IPS DF 19.7 (cell line): Measurements from ENCODE around the gene NCF4.
A peak's percentile ranks its signal among the peaks of the same experiment; 100 is the strongest.

Source experiments
- DNase-seq: peaks from one replicate; pipeline ENCODE4 v3.0.0-alpha.2; 2013; ENCODE audit warnings: low read depth, low spot score

The NCF4 gene

GRCh38 chr22:36894266-36894665 is 33.5 kb downstream of the NCF4 start:
- no peak for DNase-seq

GRCh38 chr22:36897611-36898010 is 36.8 kb downstream of the NCF4 start:
- no peak for DNase-seq

DNA sequence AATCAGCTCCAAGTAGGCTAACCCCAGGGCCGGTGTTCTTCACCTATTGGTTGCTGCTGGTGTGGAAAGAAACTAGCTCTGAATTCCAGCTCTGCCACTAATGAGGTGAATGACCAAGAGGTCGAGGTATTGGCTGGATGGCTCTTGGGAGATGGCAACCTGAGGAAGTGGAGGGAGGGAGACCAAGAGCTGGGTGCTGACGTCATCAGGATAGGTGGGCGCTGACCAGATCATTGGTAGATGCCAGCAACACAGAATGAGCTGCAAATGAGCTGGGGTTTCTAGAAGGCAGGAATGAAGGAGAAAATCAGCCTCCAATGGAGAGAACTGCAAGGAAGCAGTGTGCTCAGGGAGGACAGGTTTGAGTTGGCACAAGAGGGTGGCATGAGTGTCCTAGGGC is 37.9 kb downstream of the NCF4 start:
- no peak for DNase-seq

GRCh38 chr22:36899498-36899897 is 38.7 kb downstream of the NCF4 start:
- no peak for DNase-seq

GRCh38 chr22:36900225-36900624 is 39.4 kb downstream of the NCF4 start:
- no peak for DNase-seq

DNA sequence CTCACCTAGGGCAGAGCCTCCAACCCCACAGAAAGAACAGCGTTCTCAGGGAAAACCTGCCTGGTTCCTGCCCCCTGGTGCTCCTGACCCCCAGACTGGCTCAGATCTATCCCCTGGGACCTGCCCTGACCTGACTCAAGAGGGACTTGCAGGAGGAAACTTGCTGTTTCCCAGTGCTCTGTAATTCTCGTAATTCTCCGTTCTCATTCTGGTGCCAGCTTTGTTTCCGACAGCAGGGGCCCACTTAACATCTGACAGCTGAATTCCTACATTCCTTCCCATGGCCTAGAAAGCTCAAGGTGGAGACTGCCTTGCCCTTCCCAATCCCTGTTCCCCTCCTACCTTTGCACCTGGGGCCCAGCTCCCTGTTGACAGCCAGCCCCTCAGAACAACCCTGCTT is 40.1 kb downstream of the NCF4 start:
- DNase-seq, result peak; percentile 85

DNA sequence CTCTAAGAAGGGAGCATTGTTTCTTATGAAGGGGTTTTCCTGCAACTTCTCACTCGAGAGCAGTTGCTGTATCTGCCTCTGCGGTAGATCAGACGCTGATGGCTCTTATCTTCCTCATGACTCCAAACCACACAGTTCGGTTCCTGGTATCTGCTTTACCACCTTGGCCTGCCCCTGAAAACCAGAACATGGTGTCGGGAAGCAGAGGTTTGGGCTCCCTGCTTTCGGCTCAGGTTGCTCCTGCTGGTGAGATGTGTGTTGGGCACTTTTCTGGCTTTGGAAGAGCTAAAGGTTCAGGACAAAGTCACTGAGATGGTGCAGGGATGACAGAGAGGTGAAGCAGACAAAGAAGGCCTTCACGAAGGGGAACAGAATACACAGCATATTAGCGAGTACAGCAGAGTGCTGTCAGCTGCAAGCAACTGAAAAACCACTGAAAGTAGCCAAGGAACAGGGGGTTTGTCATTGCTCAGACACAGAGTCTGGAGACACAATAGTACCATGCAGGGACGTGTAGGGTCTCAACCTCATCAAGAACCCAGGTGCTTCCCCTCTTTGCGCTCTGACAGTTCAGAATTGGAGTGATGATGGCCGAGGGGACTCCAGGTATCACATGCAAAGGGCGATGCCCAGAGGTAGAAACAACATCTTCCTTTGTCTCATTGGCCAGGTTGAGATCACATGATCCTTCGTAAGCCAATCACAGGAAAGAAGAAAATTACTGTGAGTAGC is 40.8 kb downstream of the NCF4 start:
- no peak for DNase-seq

DNA sequence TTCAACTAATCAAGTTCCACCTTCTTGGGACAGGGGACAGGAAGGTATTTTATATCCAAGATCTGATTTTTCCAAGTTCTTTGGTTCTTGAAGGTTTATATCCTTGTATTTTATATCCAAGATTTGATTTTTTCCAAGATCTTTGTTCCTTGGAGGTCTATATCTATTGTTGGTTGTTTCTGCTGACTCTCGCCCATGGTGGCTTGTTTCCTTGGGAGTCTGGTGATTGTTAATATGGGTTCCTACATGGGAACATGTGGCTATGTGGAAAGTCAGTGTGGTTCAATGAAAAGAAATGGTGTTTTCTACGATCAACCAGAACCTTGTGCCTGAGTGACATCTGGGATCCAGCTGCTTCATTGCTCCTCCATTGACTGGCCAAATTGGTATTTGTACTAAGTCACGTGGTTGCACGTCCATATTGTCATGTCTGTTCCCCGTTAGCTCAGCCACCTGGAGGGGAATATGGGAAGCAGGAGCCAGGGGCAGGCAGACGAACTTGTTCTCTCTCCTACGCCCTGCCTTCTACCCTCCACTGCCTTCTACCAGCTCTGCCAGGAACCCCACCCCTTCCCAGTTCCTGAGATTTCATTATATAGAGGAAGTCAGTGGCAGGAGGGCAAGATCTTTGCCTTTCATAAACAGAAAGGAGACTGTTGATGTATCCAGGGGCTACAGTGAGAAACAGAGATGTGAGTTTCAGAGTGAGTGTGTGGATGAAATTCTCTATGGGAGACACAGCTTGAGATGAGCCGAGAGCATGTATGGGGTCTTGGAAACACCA is 41.5 kb downstream of the NCF4 start:
- no peak for DNase-seq

DNA sequence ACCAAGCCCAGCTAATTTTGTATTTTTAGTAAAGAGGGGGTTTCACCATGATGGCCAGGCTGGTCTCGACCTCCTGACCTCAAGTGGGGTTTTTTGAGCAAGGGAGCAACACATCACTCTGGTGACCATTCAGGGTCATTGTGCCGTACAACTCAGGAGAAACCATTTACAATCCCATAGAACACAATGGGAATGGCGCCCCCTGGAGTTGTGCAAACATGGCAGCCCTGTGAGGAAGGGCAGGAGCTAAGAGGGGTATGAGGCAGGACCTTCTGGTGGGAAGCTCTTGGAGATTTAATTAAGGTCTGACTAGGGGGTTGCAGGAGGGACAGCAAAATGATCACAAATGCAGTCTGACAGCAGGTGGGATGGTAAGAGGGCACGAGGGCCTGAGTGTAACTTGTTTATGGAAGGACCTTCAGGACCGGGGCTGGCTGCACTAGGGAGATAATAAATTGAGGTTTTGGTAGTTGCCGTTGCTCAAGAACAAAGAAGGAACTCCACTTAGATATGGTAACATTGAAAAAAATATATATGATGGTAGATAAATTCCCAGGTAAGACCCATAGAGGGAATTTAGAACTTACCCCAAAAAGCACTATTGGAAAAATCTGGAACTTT is 43.6 kb downstream of the NCF4 start:
- DNase-seq, result no peak

- no peak for DNase-seq
Measured at GRCh38 chr22:36907253-36908195, 46.7 kb downstream of the NCF4 start.

GRCh38 chr22:36910461-36910860 is 49.7 kb downstream of the NCF4 start:
- DNase-seq, result no peak

DNA sequence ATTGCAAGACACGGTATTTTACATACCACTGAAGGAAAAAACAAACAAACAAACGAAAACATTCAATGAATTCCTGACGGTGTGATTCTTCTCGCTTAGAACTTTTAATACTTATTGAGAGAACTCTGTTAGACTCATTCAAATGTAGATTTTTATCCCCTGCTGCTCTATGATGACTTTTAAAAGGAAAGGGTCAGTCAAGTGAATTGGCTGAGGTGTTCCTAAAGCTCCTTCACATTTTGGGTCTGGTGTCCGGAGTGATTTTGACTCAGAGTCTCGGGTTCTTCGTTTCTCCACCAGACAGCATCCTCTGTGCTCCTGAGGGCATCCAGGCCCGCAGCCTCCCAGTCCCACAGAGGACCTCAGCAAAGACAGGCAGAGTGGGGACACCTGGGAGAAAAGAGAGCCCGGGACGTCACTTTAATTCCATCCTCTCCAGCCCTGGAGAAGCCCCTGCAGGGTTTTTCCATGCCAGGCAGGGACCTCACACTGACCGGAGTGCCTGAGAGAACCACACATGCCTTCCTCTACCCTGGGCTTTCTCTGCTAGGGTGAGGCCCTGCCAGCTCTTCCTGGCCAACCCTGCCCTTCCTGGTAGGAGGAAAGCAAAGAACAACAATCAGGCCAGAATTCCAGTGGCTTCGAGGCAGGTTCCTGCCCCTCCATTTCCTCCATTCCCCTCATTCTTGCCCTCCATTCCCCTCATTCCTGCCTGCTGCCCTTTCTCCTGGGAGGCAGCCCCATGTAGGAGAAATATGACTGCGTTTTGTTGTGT is 51.3 kb downstream of the NCF4 start:
- DNase-seq, result peak; percentile 42

DNA sequence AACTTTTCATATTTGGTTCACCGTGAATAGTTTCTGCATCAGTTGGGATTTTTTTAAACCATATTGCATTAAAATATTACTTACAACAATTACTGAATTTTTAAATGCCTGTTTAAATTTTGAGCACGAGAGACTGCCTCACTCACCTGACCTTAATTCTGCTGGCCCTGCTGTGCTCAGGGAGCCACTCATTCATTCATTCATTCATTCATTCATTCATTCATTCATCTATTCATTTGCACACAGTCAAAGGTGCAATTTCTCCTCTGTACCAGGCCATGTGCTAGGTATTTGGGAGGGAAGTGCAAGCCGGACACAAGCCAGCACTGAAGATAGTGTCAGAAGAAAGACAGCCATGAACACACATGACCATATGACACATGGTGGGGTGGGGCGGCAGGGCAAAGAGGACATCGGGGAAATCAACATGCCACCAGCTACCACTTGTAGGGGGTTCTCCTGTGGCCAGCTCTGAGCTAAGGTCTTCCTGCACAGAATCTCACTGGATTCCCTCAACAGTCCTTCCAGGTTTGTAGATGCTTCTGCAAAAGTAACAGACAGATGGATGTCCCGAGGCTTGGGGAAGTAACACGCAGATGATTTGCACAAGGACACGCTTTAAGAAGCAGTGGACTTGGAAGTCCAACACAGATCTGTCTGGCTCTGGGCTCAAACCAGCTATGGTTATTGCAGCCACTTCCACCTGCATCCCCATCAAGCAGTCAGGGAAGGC is 52.1 kb downstream of the NCF4 start:
- DNase-seq, result no peak

GRCh38 chr22:36913427-36914389 is 52.9 kb downstream of the NCF4 start, which contains the start of gene CSF2RB:
Gene CSF2RB (plus strand): TSS chr22:36913628. CDS start chr22:36922208, 8,580 bp downstream.
- DNase-seq, result no peak

DNA sequence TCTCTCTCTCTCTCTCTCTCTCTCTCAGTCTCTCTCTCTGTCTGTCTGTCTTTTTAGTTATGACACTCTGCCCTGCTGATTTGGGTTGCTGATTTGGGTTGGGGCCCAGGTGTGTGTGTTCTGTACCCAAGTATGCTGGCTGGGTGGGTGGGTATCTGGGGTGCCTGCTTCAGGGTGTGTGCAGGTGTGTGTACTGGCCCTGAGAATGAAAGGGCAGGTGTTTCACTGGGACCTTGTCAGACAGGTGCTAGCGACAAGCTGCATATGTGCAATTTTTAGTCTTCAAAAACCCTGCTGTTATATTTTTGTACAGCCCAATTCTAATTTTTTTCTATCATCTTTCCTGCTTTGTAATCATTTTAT is 53.6 kb downstream of the NCF4 start:
- no peak for DNase-seq

GRCh38 chr22:36916034-36916433 is 55.2 kb downstream of the NCF4 start:
- no peak for DNase-seq

GRCh38 chr22:36918586-36919284 is 57.9 kb downstream of the NCF4 start:
- DNase-seq, result no peak
